GM06990 (cell line): ENCODE results near the gene CRAMP1.

Source experiments
- DNase-seq: peaks from one replicate; pipeline ENCODE4 v3.0.0-alpha.2; 2011; ENCODE audit not compliant: insufficient read length; ENCODE audit errors: extremely low read depth
- H3K27me3 ChIP-seq: replicated peaks from 2 replicates; pipeline ENCODE4 v1.6.0; 2011; ENCODE audit warnings: low read length; ENCODE audit not compliant: control insufficient read depth, insufficient read depth
- H3K36me3 ChIP-seq: 2 replicates; pipeline ENCODE4 v1.5.1; 2011; ENCODE audit warnings: low read length; ENCODE audit not compliant: control insufficient read depth, insufficient read depth
- H3K4me3 ChIP-seq: replicated peaks from 2 replicates; pipeline ENCODE4 v1.5.1; 2011; ENCODE audit warnings: low read depth, mild to moderate bottlenecking, control low read depth, low read length
- CTCF ChIP-seq: IDR thresholded peaks from 2 replicates; pipeline ENCODE4 v1.5.1; 2011; ENCODE audit warnings: low read length, control low read depth, mild to moderate bottlenecking, inconsistent platforms; ENCODE audit not compliant: insufficient read depth, poor library complexity, severe bottlenecking

The CRAMP1 gene

DNA sequence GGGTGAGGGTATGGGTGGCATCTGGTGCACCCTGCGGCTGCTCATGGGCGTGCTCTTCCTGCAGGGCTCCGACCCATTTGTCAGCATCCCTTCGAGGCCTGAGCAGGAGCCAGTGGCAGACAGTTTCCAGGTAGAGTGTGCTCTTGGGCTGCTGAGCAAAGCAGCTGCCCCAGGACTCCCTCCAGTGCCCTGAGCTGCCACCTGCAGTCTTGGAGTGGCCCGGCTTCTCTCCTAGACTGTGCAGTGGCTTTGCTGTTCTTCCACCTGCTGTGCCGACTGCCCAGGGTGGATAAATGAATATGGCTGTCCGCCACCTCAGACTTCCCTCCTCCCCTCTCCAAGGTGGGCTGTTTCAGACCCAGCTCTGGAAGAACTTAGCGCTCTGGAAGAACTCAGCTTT, 55.1 kb downstream of the CRAMP1 start:
- no peaks in the 10 kb centered on the region for H3K27me3 ChIP-seq
- H3K36me3 ChIP-seq, result peaks cover 48% of the 10 kb centered on the region
- no peak for TF ChIP-seq CTCF
- DNase-seq, result no peak
- no peak overlapping the region for H3K4me3 ChIP-seq

- H3K36me3 ChIP-seq, result peaks cover 48% of the 10 kb centered on the region
Observed at GRCh38 chr16:1667916-1668315, 55.8 kb downstream of the CRAMP1 start.

GRCh38 chr16:1668612-1669319, 56.6 kb downstream of the CRAMP1 start:
- no peak for DNase-seq

More at GRCh38 chr16:1667916-1668315, 55.8 kb downstream of the CRAMP1 start:
- TF ChIP-seq CTCF, result no peak
- DNase-seq, result no peak
- H3K27me3 ChIP-seq, result no peaks in the 10 kb centered on the region
- no peak overlapping the region for H3K4me3 ChIP-seq

GRCh38 chr16:1669698-1670097, 57.5 kb downstream of the CRAMP1 start:
- peaks cover 54% of the 10 kb centered on the region for H3K36me3 ChIP-seq
- H3K4me3 ChIP-seq, result no peak overlapping the region
- no peak for DNase-seq
- no peaks in the 10 kb centered on the region for H3K27me3 ChIP-seq
- no peak for TF ChIP-seq CTCF

More at GRCh38 chr16:1668612-1669319, 56.6 kb downstream of the CRAMP1 start:
- no peak for TF ChIP-seq CTCF
- no peak overlapping the region for H3K4me3 ChIP-seq
- no peaks in the 10 kb centered on the region for H3K27me3 ChIP-seq
- H3K36me3 ChIP-seq, result peaks cover 48% of the 10 kb centered on the region

GRCh38 chr16:1670371-1670770, 58.2 kb downstream of the CRAMP1 start:
- DNase-seq, result no peak
- H3K27me3 ChIP-seq, result no peaks in the 10 kb centered on the region
- H3K36me3 ChIP-seq, result peaks cover 52% of the 10 kb centered on the region
- no peak overlapping the region for H3K4me3 ChIP-seq
- TF ChIP-seq CTCF, result no peak
